ENCODE results near the gene SV2B. TPM values are rescaled to one million over a fixed set of nuclear protein-coding genes. Genes with fewer than 3 reads are reported as not detected.

SV2B gene
- total RNA-seq, 1 experiment from 2014 or later, result not detected

- no peak overlapping the region for H2AFZ ChIP-seq (ENCODE audit: low read length)
- H3K36me3 Mint-ChIP-seq (ENCODE audit: insufficient read depth in 1 of 3, low read depth in 3 of 3), result no peaks in the 10 kb centered on the region
- H3K9ac ChIP-seq (ENCODE audit: extremely low read depth, insufficient read length, low read length), result no peak overlapping the region
- DNase-seq, result no peak
- no peak overlapping the region for H3K27ac Mint-ChIP-seq
- no peak for TF ChIP-seq CTCF (conservative IDR thresholded peaks at IDR 0.05)
- peaks cover 13% of the 10 kb centered on the region for H3K27me3 Mint-ChIP-seq (ENCODE audit: low read depth)
- H3K23me2 ChIP-seq (ENCODE audit: insufficient read length, low read depth, low read length, poor library complexity, severe bottlenecking), result no peaks in the 10 kb centered on the region
- H3K4me1 ChIP-seq (ENCODE audit: insufficient read depth, low read length), result no peaks in the 10 kb centered on the region
- no peak overlapping the region for H2BK15ac ChIP-seq (ENCODE audit: low read depth, low read length)
- H4K20me1 ChIP-seq (ENCODE audit: control insufficient read depth, insufficient read depth, insufficient read length), result no peaks in the 10 kb centered on the region
- H4K8ac ChIP-seq (replicated peaks; ENCODE audit: insufficient read length, low read depth, low read length), result no peak overlapping the region
- no peak overlapping the region for H3K56ac ChIP-seq (ENCODE audit: insufficient read length, low read depth, low read length)
- H4K5ac ChIP-seq (ENCODE audit: insufficient read length, low read depth, low read length), result no peak overlapping the region
- no peak overlapping the region for H3K18ac ChIP-seq (ENCODE audit: insufficient read length, low read depth, low read length)
- H2BK20ac ChIP-seq (ENCODE audit: low read depth, low read length, poor library complexity, severe bottlenecking), result no peak overlapping the region
- no peaks in the 10 kb centered on the region for H3K79me2 ChIP-seq (ENCODE audit: insufficient read depth, low read length)
- H3K79me1 ChIP-seq (ENCODE audit: insufficient read depth, low read depth, low read length, poor library complexity, severe bottlenecking), result no peaks in the 10 kb centered on the region
- H3K4me2 ChIP-seq (ENCODE audit: insufficient read depth, insufficient read length, low read length), result no peak overlapping the region
- H2BK12ac ChIP-seq (ENCODE audit: insufficient read length, low read depth, low read length), result no peak overlapping the region
- no peak overlapping the region for H3K23ac ChIP-seq (ENCODE audit: insufficient read length, low read depth, low read length)
- no peak overlapping the region for H2AK5ac ChIP-seq (ENCODE audit: insufficient read length, low read length)
- H3K4ac ChIP-seq (ENCODE audit: low read depth, low read length), result no peak overlapping the region
- H3K4me1 Mint-ChIP-seq, result no peaks in the 10 kb centered on the region
- no peak overlapping the region for H3K14ac ChIP-seq (ENCODE audit: insufficient read depth, low read length)
- H2BK120ac ChIP-seq (ENCODE audit: low read depth, low read length, poor library complexity, severe bottlenecking), result no peak overlapping the region
- no peak overlapping the region for H3T11ph ChIP-seq (ENCODE audit: low read length)
- H2BK5ac ChIP-seq (ENCODE audit: insufficient read length, low read length), result no peak overlapping the region
- no peaks in the 10 kb centered on the region for H3K27me3 ChIP-seq (ENCODE audit: insufficient read depth, low read length)
- no peaks in the 10 kb centered on the region for H3K9me3 ChIP-seq (ENCODE audit: control insufficient read depth, low read depth, low read length)
- H3K27ac ChIP-seq (ENCODE audit: insufficient read length, low read depth, low read length), result no peak overlapping the region
- no peak overlapping the region for H4K91ac ChIP-seq (ENCODE audit: insufficient read length, low read depth, low read length)
- no peaks in the 10 kb centered on the region for H3K9me3 Mint-ChIP-seq
- no CpG with 5 or more reads among the region's 3 CpGs for WGBS (ENCODE audit: extremely low coverage, insufficient read length, low lambda C conversion rate)
- no peak overlapping the region for H3K4me3 Mint-ChIP-seq
Measured at GRCh38 chr15:91253605-91254004, 153.5 kb downstream of the SV2B start.

All from H9 (cell line).